Measurements from ENCODE around the gene TNP1. TPM values are rescaled to one million over a fixed set of nuclear protein-coding genes. Genes with fewer than 3 reads are reported as not detected.

Gene TNP1
- total RNA-seq, 1 donor from 2014 or later = not detected

DNA sequence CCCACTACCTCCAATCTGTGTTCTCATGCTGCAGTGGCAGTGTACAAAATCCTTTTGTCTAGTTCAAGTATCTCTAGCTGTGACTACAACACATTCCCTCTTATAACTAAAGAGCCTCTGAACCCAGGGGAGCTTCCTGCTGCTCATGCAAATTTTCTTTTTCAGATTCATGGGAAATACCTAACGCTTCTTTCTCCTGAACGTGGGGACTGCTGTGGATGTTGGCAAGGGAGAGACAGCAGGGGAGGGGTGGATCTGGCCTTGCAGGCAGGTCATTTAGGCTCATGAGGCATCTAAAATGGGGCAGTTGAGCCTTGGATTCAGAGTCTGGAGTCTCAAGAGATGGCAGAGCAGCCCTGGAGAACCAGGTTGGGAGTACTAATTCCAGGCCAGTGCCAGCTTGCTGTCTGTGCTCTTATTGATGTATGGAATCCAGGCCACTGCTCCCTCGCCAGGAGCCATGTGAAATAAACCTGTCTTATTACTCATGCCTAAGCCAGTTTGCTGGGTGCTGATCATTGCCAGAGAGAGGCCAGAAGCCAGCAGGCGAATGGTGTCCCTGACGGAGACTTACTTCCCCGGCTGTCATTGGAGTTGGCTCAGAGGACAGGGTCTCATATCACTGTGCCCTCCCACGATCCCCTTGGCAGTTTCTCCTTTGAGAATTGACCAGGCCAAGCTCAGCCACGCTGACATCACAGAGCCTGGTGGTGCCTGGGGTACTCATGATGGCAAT lies 29.2 kb upstream of the TNP1 start:
- Mint-ChIP-seq H3K9me3 (peaks cover 4% of the 10 kb centered on the region), H3K4me3 (no peak overlapping the region), H3K36me3 (no peaks in the 10 kb centered on the region), H3K4me1 (no peaks in the 10 kb centered on the region), H3K27ac (no peak overlapping the region), H3K27me3 (ENCODE audit: low read depth) (no peaks in the 10 kb centered on the region)
- TF ChIP-seq, protein P1, sequence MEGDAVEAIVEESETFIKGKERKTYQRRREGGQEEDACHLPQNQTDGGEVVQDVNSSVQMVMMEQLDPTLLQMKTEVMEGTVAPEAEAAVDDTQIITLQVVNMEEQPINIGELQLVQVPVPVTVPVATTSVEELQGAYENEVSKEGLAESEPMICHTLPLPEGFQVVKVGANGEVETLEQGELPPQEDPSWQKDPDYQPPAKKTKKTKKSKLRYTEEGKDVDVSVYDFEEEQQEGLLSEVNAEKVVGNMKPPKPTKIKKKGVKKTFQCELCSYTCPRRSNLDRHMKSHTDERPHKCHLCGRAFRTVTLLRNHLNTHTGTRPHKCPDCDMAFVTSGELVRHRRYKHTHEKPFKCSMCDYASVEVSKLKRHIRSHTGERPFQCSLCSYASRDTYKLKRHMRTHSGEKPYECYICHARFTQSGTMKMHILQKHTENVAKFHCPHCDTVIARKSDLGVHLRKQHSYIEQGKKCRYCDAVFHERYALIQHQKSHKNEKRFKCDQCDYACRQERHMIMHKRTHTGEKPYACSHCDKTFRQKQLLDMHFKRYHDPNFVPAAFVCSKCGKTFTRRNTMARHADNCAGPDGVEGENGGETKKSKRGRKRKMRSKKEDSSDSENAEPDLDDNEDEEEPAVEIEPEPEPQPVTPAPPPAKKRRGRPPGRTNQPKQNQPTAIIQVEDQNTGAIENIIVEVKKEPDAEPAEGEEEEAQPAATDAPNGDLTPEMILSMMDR (IDR thresholded peaks at IDR 0.05; ENCODE audit: unreplicated experiment) = no peak
- DNase-seq (ENCODE audit: low spot score in 2 of 2, unreplicated experiment in 2 of 2) = no peak

DNA sequence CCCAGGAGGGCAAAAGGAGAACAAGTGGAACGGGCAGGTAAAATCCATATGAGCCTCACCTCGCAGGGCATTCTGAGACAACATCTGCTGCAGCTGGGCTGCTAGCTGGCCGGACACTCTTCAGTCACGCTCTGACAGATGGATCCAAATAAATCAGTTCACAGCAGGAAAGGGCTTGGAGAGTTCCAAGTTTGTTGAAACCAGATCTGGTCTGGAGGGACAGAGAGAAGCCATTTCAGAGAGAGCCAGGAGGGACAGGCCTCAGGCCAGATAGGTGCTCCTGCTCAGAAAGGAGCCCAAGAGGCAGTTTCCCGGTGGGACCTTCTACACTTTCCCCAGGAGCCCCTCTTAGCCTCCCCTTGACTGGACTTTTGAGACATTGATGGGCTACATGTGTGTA lies 28.2 kb upstream of the TNP1 start:
- no peaks in the 10 kb centered on the region for H3K36me3 Mint-ChIP-seq
- no peak overlapping the region for H3K27ac Mint-ChIP-seq
- no peaks in the 10 kb centered on the region for H3K27me3 Mint-ChIP-seq (ENCODE audit: low read depth)
- H3K4me1 Mint-ChIP-seq = no peaks in the 10 kb centered on the region
- no peak overlapping the region for H3K4me3 Mint-ChIP-seq
- DNase-seq (ENCODE audit: low spot score in 2 of 2, unreplicated experiment in 2 of 2) = no peak
- TF ChIP-seq, protein P1 (IDR thresholded peaks at IDR 0.05; ENCODE audit: unreplicated experiment) = no peak
- H3K9me3 Mint-ChIP-seq = peaks cover 4% of the 10 kb centered on the region

DNA sequence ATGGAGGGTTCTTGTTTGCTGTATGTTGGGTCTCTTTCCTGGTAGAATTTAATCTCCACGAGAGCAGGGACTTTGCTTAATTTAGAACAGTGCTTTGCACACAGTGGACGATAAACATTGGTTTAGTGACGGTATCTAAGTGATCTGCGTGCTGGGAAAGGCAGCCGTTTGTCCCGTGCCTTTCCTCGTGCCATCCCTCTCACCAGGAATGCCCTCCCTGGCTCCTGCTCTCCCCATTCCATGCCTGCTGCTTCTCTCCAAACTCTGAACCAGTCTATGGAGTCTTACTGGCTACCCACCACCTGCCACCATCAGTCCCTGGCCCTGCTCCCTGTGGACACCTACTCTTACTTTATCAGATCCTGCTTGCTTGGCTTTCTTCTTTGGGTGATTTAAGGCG lies 27.3 kb upstream of the TNP1 start:
- Mint-ChIP-seq H3K27ac (no peak overlapping the region), H3K27me3 (ENCODE audit: low read depth) (no peaks in the 10 kb centered on the region), H3K4me3 (no peak overlapping the region), H3K36me3 (no peaks in the 10 kb centered on the region), H3K9me3 (peaks cover 4% of the 10 kb centered on the region), H3K4me1 (no peaks in the 10 kb centered on the region)
- TF ChIP-seq, protein P1 (IDR thresholded peaks at IDR 0.05; ENCODE audit: unreplicated experiment) = no peak
- no peak for DNase-seq (ENCODE audit: low spot score in 2 of 2, unreplicated experiment in 2 of 2)

DNA sequence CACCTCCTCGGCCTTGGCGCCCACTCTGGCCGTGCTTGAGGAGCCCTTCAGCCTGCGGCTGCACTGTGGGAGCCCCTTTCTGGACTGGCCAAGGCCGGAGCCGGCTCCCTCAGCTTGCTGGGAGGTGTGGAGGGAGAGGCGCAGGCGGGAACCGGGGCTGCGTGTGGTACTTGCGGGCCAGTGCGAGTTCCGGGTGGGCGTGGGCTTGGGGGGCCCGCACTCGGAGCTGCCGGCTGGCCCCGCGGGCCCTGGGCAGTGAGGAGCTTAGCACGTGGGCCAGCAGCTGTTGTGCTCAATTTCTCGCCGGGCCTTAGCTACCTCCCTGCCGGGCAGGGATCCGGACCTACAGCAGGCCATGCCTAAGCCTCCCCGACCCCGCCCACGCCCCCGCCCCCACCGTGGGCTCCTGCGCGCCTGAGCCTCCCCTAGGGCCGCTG lies 25.3 kb upstream of the TNP1 start:
- DNase-seq (ENCODE audit: low spot score in 2 of 2, unreplicated experiment in 2 of 2) = no peak
- Mint-ChIP-seq H3K27ac (no peak overlapping the region), H3K27me3 (ENCODE audit: low read depth) (no peaks in the 10 kb centered on the region), H3K4me3 (no peak overlapping the region), H3K4me1 (peaks cover 3% of the 10 kb centered on the region), H3K9me3 (no peaks in the 10 kb centered on the region), H3K36me3 (no peaks in the 10 kb centered on the region)
- TF ChIP-seq, protein P1 (IDR thresholded peaks at IDR 0.05; ENCODE audit: unreplicated experiment) = no peak

DNA sequence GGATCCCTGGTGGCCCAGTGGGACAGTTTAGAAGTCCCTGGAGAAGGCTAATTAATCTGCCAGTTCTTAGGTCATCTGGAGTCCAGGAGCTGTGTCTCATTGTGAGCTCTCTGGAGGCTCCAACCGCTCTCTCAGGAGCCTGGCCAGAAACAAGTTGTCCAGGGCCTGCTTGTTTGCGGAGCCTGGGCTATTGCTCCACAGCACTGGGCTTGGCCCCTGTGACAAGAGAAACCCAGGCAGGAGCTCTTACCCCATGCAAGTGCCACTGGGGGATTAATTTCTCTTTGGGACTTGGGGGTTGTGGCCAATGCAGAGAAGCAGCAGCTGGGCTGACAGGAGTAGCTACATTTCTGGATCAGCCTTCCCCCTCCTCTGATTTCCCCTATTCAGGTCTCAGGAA lies 24.5 kb upstream of the TNP1 start:
- TF ChIP-seq, protein P1 (IDR thresholded peaks at IDR 0.05; ENCODE audit: unreplicated experiment) = no peak
- H3K9me3 Mint-ChIP-seq = no peaks in the 10 kb centered on the region
- no peak for DNase-seq (ENCODE audit: low spot score in 2 of 2, unreplicated experiment in 2 of 2)
- no peak overlapping the region for H3K4me3 Mint-ChIP-seq
- H3K4me1 Mint-ChIP-seq = peaks cover 7% of the 10 kb centered on the region
- no peak overlapping the region for H3K27ac Mint-ChIP-seq
- H3K36me3 Mint-ChIP-seq = no peaks in the 10 kb centered on the region
- H3K27me3 Mint-ChIP-seq (ENCODE audit: low read depth) = no peaks in the 10 kb centered on the region
